K562 (cell line): Measurements from ENCODE around the gene ST6GALNAC2. TPM values are rescaled to one million over a fixed set of nuclear protein-coding genes. Genes with fewer than 3 reads are reported as not detected.
A peak's percentile ranks its signal among the peaks of the same experiment; 100 is the strongest.

Experiments
- CCNT2 ChIP-seq: IDR thresholded peaks from 2 replicates; pipeline ENCODE4 v1.6.1; 2011; ENCODE audit warnings: borderline replicate concordance, low read depth, mild to moderate bottlenecking, moderate library complexity, mixed read lengths, low read length; ENCODE audit not compliant: insufficient read length; ENCODE audit errors: extremely low read depth
- CREB3 ChIP-seq: fragments of 450-650 bp; conservative IDR thresholded peaks from 2 replicates; pipeline ENCODE4 v1.6.1; 2016; ENCODE audit warnings: missing genetic modification characterization, low read depth, mild to moderate bottlenecking, missing compliant biosample characterization, moderate library complexity
- FOXA1 ChIP-seq: fragments of 450-650 bp; IDR thresholded peaks from 2 replicates; pipeline ENCODE4 v1.6.1; 2016; ENCODE audit warnings: mild to moderate bottlenecking, borderline replicate concordance
- HNRNPK ChIP-seq: fragments of 200-400 bp; formaldehyde crosslinking; IDR thresholded peaks from one replicate; pipeline ENCODE4 v1.6.1; 2018; ENCODE audit warnings: mild to moderate bottlenecking, low read depth, low read length; ENCODE audit not compliant: poor library complexity, severe bottlenecking
- L3MBTL2 ChIP-seq: fragments of 450-650 bp; IDR thresholded peaks from 2 replicates; pipeline ENCODE4 v1.6.1; 2016; ENCODE audit warnings: mild to moderate bottlenecking, moderate library complexity
- MNT ChIP-seq, 2 experiments: fragments of 450-650 bp; conservative IDR thresholded peaks; 2 replicates each; pipeline ENCODE4 v1.6.1; 2017; ENCODE audit warnings: mild to moderate bottlenecking in 2 of 2, moderate library complexity in 2 of 2
- POLR3A ChIP-seq: IDR thresholded peaks from 2 replicates; pipeline ENCODE4 v1.6.1; 2011; ENCODE audit warnings: borderline replicate concordance, mild to moderate bottlenecking, moderate library complexity; ENCODE audit not compliant: insufficient read length, insufficient read depth; ENCODE audit errors: extremely low read depth
- SRSF7 ChIP-seq: fragments of 200-400 bp; formaldehyde crosslinking; optimal IDR thresholded peaks from 2 replicates; pipeline ENCODE3; 2017; ENCODE audit warnings: mild to moderate bottlenecking, low read depth, low read length
- ZNF280B ChIP-seq: fragments of 250-450 bp; sonication (Bioruptor Pico); IDR thresholded peaks from 2 replicates; pipeline ENCODE4 v1.5.1; 2021; ENCODE audit warnings: mild to moderate bottlenecking
- ZNF445 ChIP-seq: fragments of 250-450 bp; sonication (Bioruptor Pico); IDR thresholded peaks from 2 replicates; pipeline ENCODE4 v1.4.0; 2020; ENCODE audit warnings: low read depth, mild to moderate bottlenecking, moderate library complexity
- polyA plus RNA-seq, 8 experiments: library from polyadenylated mRNA; depleted of rRNA in 4 of 8; stranded (reverse) in 5 of 8; unstranded in 3 of 8; fragments of >200 nt; fragmentation: Nextera tagmentation in 2 of 8; fragmentation: Illumina TruSeq in 1 of 8; extraction: Ambion mirVana in 2 of 8; extraction: Trizol in 1 of 8; gene quantifications; 2 replicates each; pipeline versions ENCODE4 v1.2.1 to v1.2.3, GENCODE V29; 2011 to 2014; ENCODE audit warnings: inconsistent platforms in 1 of 8, missing spikeins in 1 of 8
- total RNA-seq, 7 experiments: library from RNA; depleted of rRNA in 6 of 7; stranded (reverse); fragments of >200 nt in 6 of 7; fragmentation: Illumina TruSeq in 2 of 7; extraction: Trizol in 2 of 7; gene quantifications; 2 replicates each; pipeline versions ENCODE4 v1.2.1 to v1.2.3, GENCODE V29; 2011 to 2021; ENCODE audit warnings: low replicate concordance in 1 of 7

The ST6GALNAC2 gene
- total and polyA plus RNA-seq, 9 of the 15 experiments (the other 6 are each of a cell fraction or from before 2014, with no cell fraction given) = 0.18 TPM; not detected in 8

- TF ChIP-seq ZNF280B (CRISPR knock-in tag) (no peak), FOXA1 (no peak), L3MBTL2 (no peak), SRSF7 (no peak), CCNT2 (no peak), MNT (conservative IDR thresholded peaks at IDR 0.05) (peak in 1 of 2 experiments; percentile 35; a peak in 2 of 4 replicates), ZNF445 (no peak), CREB3 (no peak), POLR3A (no peak), HNRNPK (no peak)
These were observed 57.0 kb downstream of the ST6GALNAC2 start (continued) for GRCh38 chr17:76528528-76529223.
